Astrocyte of the cerebellum (primary cell): ENCODE data around the gene PROX1.

Source experiments
- DNase-seq: peaks from one replicate; pipeline ENCODE4 v3.0.0-alpha.2; 2011; ENCODE audit warnings: low read depth
- H3K4me3 ChIP-seq: 2 replicates; pipeline ENCODE4 v1.5.1; 2011; ENCODE audit warnings: mild to moderate bottlenecking, low read depth, low read length, moderate library complexity
- CTCF ChIP-seq: IDR thresholded peaks from 2 replicates; pipeline ENCODE4 v1.5.1; 2012; ENCODE audit warnings: low read length, low read depth, moderate library complexity, mild to moderate bottlenecking; ENCODE audit errors: missing control alignments
- in situ Hi-C: cut with HindIII; loops from 2 replicates; pipeline ENCODE4 v1.10.0; 2017; ENCODE audit warnings: low sequenced_read_pairs

Gene PROX1

DNA sequence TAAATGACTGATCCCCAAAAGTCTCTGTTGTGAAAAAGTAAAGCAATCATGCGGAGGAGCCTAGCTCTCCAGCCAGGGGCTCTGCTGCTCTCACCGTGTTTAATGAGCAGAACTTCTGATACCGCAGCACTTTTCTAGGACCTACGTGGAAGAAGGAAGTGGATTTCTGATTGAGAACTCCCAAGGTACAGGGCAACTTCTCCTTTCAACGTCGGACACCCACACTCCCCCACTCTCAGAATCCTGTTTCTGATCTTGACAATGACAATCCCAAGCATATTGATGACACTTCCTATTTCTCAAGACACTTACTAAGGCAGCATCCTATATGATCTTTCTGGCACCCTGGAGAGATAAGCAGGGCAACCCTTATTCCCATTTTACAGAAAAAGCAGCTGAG is 78.4 kb downstream of the PROX1 start:
- TF ChIP-seq CTCF = no peak
- DNase-seq = no peak
- H3K4me3 ChIP-seq = no peak overlapping the region
- in situ Hi-C loops = no loop called here

DNA sequence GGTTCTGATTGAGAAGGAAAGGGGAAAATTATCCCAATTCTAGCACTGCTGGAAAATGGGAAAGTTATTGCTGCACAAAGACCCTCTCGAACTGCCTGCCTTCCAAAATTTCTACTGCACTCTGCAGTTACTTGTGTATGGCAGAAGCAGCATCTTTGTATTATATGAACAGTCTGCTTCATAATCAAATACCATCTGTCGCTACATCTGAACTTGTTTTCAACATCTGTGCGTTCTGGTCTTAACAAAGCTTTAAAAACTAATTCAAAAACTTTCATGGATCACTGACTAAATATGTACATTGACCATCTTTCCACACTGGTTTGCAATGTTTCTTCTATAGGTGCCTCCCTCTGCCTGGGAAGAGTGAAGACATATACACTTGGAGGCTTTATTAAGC is 79.2 kb downstream of the PROX1 start:
- no peak overlapping the region for H3K4me3 ChIP-seq
- TF ChIP-seq CTCF = no peak
- in situ Hi-C loops = no loop called here
- no peak for DNase-seq

DNA sequence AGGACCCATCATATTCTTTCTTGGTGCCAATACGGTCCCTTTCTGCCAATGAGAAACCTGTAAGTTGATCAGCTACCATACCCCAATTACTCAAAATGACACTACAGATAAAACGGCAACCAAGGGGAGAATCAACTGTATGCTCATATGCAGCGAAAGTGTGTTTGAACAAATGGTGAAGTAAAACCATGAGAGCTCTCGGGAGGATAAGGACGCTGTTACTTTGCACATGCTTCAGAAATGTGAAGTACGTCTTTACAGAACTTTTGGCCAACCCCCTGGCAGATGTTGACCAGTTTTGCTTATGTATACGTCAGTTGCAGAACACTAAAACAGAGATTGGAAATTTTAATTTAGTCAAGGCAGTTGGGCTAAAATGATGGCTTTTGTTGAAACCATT is 79.6 kb downstream of the PROX1 start:
- TF ChIP-seq CTCF = no peak
- in situ Hi-C loops = no loop called here

GRCh38 chr1:214067853-214068703 is 80.3 kb downstream of the PROX1 start:
- in situ Hi-C loops = no loop called here
- no peak for DNase-seq
- H3K4me3 ChIP-seq = no peak overlapping the region
- no peak for TF ChIP-seq CTCF

More for the DNA sequence above, 79.6 kb downstream of the PROX1 start:
- no peak for DNase-seq
- no peak overlapping the region for H3K4me3 ChIP-seq

- no peak overlapping the region for H3K4me3 ChIP-seq
- no peak for TF ChIP-seq CTCF
- DNase-seq = no peak
- in situ Hi-C loops = no loop called here
These were observed 81.2 kb downstream of the PROX1 start for GRCh38 chr1:214068979-214069378.

GRCh38 chr1:214071469-214071868 is 83.7 kb downstream of the PROX1 start:
- H3K4me3 ChIP-seq = no peak overlapping the region
- TF ChIP-seq CTCF = no peak

More at GRCh38 chr1:214071469-214071868, 83.7 kb downstream of the PROX1 start:
- no peak for DNase-seq
- in situ Hi-C loops = no loop called here
